HG03097 (cell line): Measurements from ENCODE around the gene ELFN2.

ENCODE experiments used
- ATAC-seq: cut with Tn5 transposase; IDR thresholded peaks from one replicate; pipeline ENCODE4 v1.9.1; 2021; ENCODE audit not compliant: unreplicated experiment, low FRiP score

ELFN2 gene

GRCh38 chr22:37363261-37363992, 63.9 kb downstream of the ELFN2 start:
- ATAC-seq, result no peak

GRCh38 chr22:37362621-37363020, 64.7 kb downstream of the ELFN2 start:
- ATAC-seq, result no peak

GRCh38 chr22:37358917-37359316, 68.4 kb downstream of the ELFN2 start:
- ATAC-seq, result no peak

- ATAC-seq, result no peak
Observed at GRCh38 chr22:37358386-37358785, 68.9 kb downstream of the ELFN2 start.

GRCh38 chr22:37357446-37358075, 69.7 kb downstream of the ELFN2 start:
- ATAC-seq, result no peak

- ATAC-seq, result no peak
Observed at GRCh38 chr22:37356922-37357321, 70.4 kb downstream of the ELFN2 start.

GRCh38 chr22:37355174-37355573, 72.1 kb downstream of the ELFN2 start:
- ATAC-seq, result no peak

GRCh38 chr22:37354670-37355069, 72.6 kb downstream of the ELFN2 start:
- ATAC-seq, result no peak

GRCh38 chr22:37354261-37354660, 73.0 kb downstream of the ELFN2 start:
- no peak for ATAC-seq

GRCh38 chr22:37353839-37354238, 73.4 kb downstream of the ELFN2 start:
- ATAC-seq, result no peak

- ATAC-seq, result no peak
Observed at GRCh38 chr22:37352481-37352880, 74.8 kb downstream of the ELFN2 start.

GRCh38 chr22:37351232-37351631, 76.0 kb downstream of the ELFN2 start:
- ATAC-seq, result no peak

- ATAC-seq, result no peak
Observed at GRCh38 chr22:37349043-37349814, 78.0 kb downstream of the ELFN2 start.

GRCh38 chr22:37346505-37346895, 80.8 kb downstream of the ELFN2 start:
- ATAC-seq, result no peak

- ATAC-seq, result no peak
Observed at GRCh38 chr22:37345863-37346504, 81.3 kb downstream of the ELFN2 start.

GRCh38 chr22:37344735-37345449, 82.4 kb downstream of the ELFN2 start:
- ATAC-seq, result no peak

GRCh38 chr22:37343863-37344734, 83.2 kb downstream of the ELFN2 start:
- no peak for ATAC-seq

- no peak for ATAC-seq
Observed at GRCh38 chr22:37343348-37343747, 83.9 kb downstream of the ELFN2 start.

GRCh38 chr22:37342065-37342464, 85.2 kb downstream of the ELFN2 start:
- no peak for ATAC-seq
